ENCODE measurements around the gene RFX3.

Gene RFX3

DNA sequence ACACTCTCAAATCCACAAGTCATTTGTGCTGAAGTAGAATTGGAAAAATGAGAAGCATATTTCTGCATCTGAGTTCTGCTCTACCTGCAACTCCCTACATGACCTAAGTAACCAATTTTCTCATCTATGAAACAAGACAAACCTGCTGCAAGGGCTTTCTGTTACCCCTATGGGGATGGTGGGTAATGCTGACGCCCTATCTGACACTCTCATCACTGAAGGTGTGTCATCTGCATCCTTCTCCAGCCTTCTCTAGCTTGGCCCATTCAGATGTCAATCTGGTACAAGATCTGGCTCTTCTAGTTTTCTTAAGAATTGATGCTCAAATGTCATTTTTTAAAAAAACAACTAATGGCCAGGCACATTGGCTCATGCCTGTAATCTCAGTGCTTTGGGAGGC, 73.8 kb downstream of the RFX3 start:
- no peak for DNase-seq (ENCODE audit: extremely low spot score)
- ChIA-PET POLR2A (no interaction called here), CTCF (interaction anchor here (1.2 to 1.3 kb wide), 2 partner anchors 11 to 15 kb away, joined by 3 to 8 read pairs; no protein-coding TSS in a partner anchor)

DNA sequence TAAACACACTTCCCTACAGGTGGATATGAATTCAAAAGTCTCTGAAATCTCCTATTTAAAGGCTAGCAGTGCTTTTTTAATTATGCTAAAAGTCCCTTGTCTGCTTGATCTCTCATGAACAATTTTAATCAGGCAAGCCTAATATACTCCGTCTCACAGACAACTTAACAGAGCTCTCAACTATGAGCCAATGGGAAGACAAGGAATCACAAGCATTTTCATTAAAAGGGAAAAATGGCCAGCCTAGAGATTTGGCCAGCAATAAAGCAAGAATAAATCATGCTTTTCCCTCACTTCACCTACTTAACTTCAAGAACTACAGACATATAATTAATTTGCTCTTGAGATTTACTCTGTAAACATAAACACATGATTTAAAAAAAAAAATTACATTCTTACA, 78.0 kb downstream of the RFX3 start:
- POLR2A ChIA-PET: no interaction called here
- no peak for DNase-seq (ENCODE audit: extremely low spot score)
- TF ChIP-seq, protein P1, sequence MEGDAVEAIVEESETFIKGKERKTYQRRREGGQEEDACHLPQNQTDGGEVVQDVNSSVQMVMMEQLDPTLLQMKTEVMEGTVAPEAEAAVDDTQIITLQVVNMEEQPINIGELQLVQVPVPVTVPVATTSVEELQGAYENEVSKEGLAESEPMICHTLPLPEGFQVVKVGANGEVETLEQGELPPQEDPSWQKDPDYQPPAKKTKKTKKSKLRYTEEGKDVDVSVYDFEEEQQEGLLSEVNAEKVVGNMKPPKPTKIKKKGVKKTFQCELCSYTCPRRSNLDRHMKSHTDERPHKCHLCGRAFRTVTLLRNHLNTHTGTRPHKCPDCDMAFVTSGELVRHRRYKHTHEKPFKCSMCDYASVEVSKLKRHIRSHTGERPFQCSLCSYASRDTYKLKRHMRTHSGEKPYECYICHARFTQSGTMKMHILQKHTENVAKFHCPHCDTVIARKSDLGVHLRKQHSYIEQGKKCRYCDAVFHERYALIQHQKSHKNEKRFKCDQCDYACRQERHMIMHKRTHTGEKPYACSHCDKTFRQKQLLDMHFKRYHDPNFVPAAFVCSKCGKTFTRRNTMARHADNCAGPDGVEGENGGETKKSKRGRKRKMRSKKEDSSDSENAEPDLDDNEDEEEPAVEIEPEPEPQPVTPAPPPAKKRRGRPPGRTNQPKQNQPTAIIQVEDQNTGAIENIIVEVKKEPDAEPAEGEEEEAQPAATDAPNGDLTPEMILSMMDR (IDR thresholded peaks at IDR 0.05; ENCODE audit: control extremely low read depth, extremely low read depth, low read depth, missing control alignments): no peak
- CTCF ChIA-PET: no interaction called here

More for the DNA sequence above, 73.8 kb downstream of the RFX3 start:
- TF ChIP-seq, protein P1 (IDR thresholded peaks at IDR 0.05; ENCODE audit: control extremely low read depth, extremely low read depth, low read depth, missing control alignments): no peak

DNA sequence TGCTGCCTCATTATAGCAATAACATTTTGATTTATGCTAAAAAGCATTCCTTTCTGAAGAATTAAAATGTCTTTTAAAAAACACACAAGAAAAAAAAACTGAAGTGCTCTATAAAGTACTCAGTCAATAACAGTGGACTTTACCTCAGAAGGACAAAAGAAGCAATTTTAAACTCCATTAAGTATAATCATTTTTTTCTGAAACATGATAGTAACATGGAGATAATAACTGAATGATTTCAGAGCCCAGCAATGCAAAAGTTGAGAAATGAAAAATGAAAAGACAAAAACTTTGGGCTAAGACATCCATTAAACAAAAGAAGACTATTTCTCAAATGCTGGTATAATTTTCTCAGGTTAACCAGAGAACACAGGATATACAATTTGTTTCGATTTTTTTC, 78.7 kb downstream of the RFX3 start:
- TF ChIP-seq, protein P1 (IDR thresholded peaks at IDR 0.05; ENCODE audit: control extremely low read depth, extremely low read depth, low read depth, missing control alignments): no peak
- POLR2A ChIA-PET: no interaction called here
- CTCF ChIA-PET: no interaction called here
- no peak for DNase-seq (ENCODE audit: extremely low spot score)

DNA sequence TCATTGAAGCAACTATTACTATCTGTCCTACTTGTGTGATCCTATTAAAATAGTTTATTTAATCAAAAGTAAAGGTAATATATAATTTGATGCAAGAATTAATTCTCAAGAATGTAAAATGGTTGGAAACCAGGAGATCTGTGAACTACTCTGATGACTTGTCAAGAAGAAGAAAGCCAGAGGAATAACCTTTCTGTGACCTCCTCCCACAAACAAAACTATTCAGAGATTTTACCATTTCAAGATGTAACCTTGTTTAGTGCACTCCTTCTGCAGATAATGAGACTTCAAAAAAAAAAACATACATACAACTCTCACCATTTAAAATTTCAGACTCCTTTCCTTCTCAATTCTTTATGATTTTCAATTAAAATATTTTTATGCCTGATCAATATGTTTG, 79.5 kb downstream of the RFX3 start:
- ChIA-PET CTCF (no interaction called here), POLR2A (no interaction called here)
- DNase-seq (ENCODE audit: extremely low spot score): no peak
- TF ChIP-seq, protein P1 (IDR thresholded peaks at IDR 0.05; ENCODE audit: control extremely low read depth, extremely low read depth, low read depth, missing control alignments): no peak

DNA sequence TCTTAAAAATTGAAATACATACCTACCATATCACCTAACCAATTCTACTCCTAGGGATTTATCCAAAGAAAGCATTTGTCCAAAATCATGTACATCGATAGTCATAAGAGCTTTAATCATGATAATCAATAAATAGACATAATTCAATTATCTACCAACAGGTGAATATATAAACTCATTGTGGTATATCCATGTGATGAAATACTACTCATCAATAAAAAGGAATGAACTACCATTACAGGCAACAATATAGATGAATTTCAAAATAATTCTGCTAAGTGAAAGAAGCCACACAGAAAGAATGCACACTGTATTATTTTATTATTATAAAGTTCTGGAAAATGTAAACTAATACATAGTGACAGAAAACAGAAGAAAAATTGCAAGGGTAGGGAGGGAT, 81.8 kb downstream of the RFX3 start:
- TF ChIP-seq, protein P1 (IDR thresholded peaks at IDR 0.05; ENCODE audit: control extremely low read depth, extremely low read depth, low read depth, missing control alignments): no peak
- ChIA-PET POLR2A (no interaction called here), CTCF (interaction anchor here (1.0 to 1.2 kb wide), 3 partner anchors 10 to 203 kb away, joined by 3 read pairs; no protein-coding TSS in a partner anchor)
- no peak for DNase-seq (ENCODE audit: extremely low spot score)

DNA sequence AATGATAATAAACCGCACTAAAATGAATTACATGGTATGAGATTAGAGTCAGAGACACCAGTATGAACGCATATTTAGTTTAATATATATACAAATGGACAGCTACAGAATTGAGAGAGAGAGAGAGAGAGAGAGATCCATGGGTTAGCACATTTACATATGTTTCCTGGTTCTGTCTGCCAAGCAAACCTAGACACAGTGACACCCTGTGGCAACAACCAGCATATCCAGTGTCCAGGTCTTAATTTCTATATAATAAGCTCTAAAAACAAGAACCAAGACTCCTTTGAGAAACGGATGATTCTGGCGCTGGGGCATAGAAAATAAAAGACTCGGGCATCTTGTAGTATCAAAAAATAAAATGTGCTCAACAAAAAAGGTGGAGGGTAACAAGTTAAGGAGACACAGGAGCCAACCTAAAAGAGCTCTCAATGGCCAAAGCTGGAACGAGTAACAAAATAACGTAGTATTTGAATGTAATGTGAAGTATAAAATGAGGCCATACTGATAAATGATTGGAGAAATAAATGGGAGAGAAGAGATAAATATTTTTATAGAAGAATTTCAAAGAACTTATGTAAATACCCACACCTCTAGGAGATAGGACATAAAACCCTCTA, 84.5 kb downstream of the RFX3 start:
- DNase-seq (ENCODE audit: extremely low spot score): peak; percentile 44
- POLR2A ChIA-PET: interaction anchor here (0.5 kb wide), 1 partner anchor 176 kb away, joined by 3 read pairs; no protein-coding TSS in a partner anchor
- CTCF ChIA-PET: interaction anchor here (0.7 to 3.2 kb wide), 37 partner anchors 9 to 797 kb away, joined by 3 to 43 read pairs (median 6); no protein-coding TSS in a partner anchor
- TF ChIP-seq, protein P1 (IDR thresholded peaks at IDR 0.05; ENCODE audit: control extremely low read depth, extremely low read depth, low read depth, missing control alignments): peak; percentile 45

Data from GM10248 (cell line).